Gastroesophageal sphincter (tissue), 3 donors: ENCODE data around the gene HOXB7.

ENCODE experiments used
- CTCF ChIP-seq, 4 experiments: fragments of 200-600 bp in 2 of 4; fragments of 450-650 bp in 2 of 4; sonication (generic) in 1 of 4; IDR thresholded peaks; one replicate each; pipeline ENCODE4 v1.5.1; 2017 to 2019; ENCODE audit warnings: antibody characterized with exemption in 4 of 4, mild to moderate bottlenecking in 2 of 4, moderate library complexity in 2 of 4
- EP300 ChIP-seq: sonication (generic); formaldehyde crosslinking; IDR thresholded peaks from one replicate; pipeline ENCODE4 v1.6.1; 2017; ENCODE audit warnings: antibody characterized with exemption, mild to moderate bottlenecking
- POLR2A ChIP-seq, 2 donors: fragments of 450-650 bp; IDR thresholded peaks; one replicate each; pipeline ENCODE4 v1.6.1; 2017; ENCODE audit warnings: antibody characterized with exemption in 2 of 2, mild to moderate bottlenecking in 2 of 2, moderate library complexity in 1 of 2
- POLR2AphosphoS5 ChIP-seq: sonication (generic); formaldehyde crosslinking; IDR thresholded peaks from one replicate; pipeline ENCODE4 v1.6.1; 2017; ENCODE audit warnings: antibody characterized with exemption

- TF ChIP-seq CTCF (IDR thresholded peaks at IDR 0.05) (no peak), EP300 (no peak), POLR2A (IDR thresholded peaks at IDR 0.05) (no peak), POLR2AphosphoS5 (no peak)
These were observed 23.8 kb upstream of the HOXB7 start for GRCh38 chr17:48634493-48635208.
